SK-N-SH treated with all-trans-retinoic acid at 6 μM for 48 hours (cell line): ENCODE measurements around the gene ETNPPL.

ENCODE experiments used
- ATAC-seq: fragments of 200-7000 bp; cut with Tn5 transposase; 3 replicates; pipeline ENCODE4 v1.9.1; 2020; ENCODE audit warnings: mild to moderate bottlenecking, moderate library complexity
- ARNTL ChIP-seq: fragments of 450-650 bp; formaldehyde crosslinking; IDR thresholded peaks from 2 replicates; pipeline ENCODE4 v1.5.0; 2020; ENCODE audit warnings: low read depth, mild to moderate bottlenecking, moderate library complexity, borderline replicate concordance
- BACH2 ChIP-seq: fragments of 250-450 bp; sonication (Bioruptor Pico); IDR thresholded peaks from 2 replicates; pipeline ENCODE4 v1.9.0; 2021; ENCODE audit warnings: mild to moderate bottlenecking, borderline replicate concordance
- CSDC2 ChIP-seq: fragments of 250-450 bp; sonication (Bioruptor Pico); IDR thresholded peaks from 2 replicates; pipeline ENCODE4 v1.5.0; 2020; ENCODE audit warnings: mild to moderate bottlenecking, moderate library complexity
- ESRRG ChIP-seq: fragments of 250-450 bp; sonication (Bioruptor Pico); IDR thresholded peaks from 2 replicates; pipeline ENCODE4 v1.6.1; 2021; ENCODE audit warnings: mild to moderate bottlenecking
- GLIS3 ChIP-seq: fragments of 250-450 bp; sonication (Bioruptor Pico); IDR thresholded peaks from 2 replicates; pipeline ENCODE4 v1.5.0; 2020; ENCODE audit warnings: mild to moderate bottlenecking, moderate library complexity
- OSR1 ChIP-seq: fragments of 250-450 bp; sonication (Bioruptor Pico); IDR thresholded peaks from 2 replicates; pipeline ENCODE4 v1.8.0; 2022; ENCODE audit warnings: moderate library complexity, mild to moderate bottlenecking, inconsistent platforms
- PPARA ChIP-seq: fragments of 250-450 bp; sonication (Bioruptor Pico); IDR thresholded peaks from 2 replicates; pipeline ENCODE4 v1.5.0; 2020; ENCODE audit warnings: mild to moderate bottlenecking, borderline replicate concordance
- RARB ChIP-seq: fragments of 250-450 bp; sonication (Bioruptor Pico); IDR thresholded peaks from 2 replicates; pipeline ENCODE4 v1.8.0; 2021; ENCODE audit warnings: mild to moderate bottlenecking, moderate library complexity
- SNAI2 ChIP-seq: fragments of 250-450 bp; sonication (Bioruptor Pico); IDR thresholded peaks from 2 replicates; pipeline ENCODE4 v1.5.0; 2020; ENCODE audit warnings: mild to moderate bottlenecking, moderate library complexity
- TCF4 ChIP-seq: fragments of 250-450 bp; sonication (Bioruptor Pico); IDR thresholded peaks from 2 replicates; pipeline ENCODE4 v1.8.0; 2021; ENCODE audit warnings: mild to moderate bottlenecking, moderate library complexity, borderline replicate concordance
- TOX ChIP-seq: fragments of 250-450 bp; sonication (Bioruptor Pico); IDR thresholded peaks from 2 replicates; pipeline ENCODE4 v1.8.0; 2021; ENCODE audit warnings: mild to moderate bottlenecking, moderate library complexity, borderline replicate concordance
- ZC3H10 ChIP-seq: fragments of 250-450 bp; sonication (Bioruptor Pico); IDR thresholded peaks from 2 replicates; pipeline ENCODE4 v1.5.1; 2021; ENCODE audit warnings: mild to moderate bottlenecking, moderate library complexity
- ZFP3 ChIP-seq: fragments of 250-450 bp; sonication (Bioruptor Pico); IDR thresholded peaks from 2 replicates; pipeline ENCODE4 v1.5.0; 2020; ENCODE audit warnings: mild to moderate bottlenecking, moderate library complexity
- ZFP30 ChIP-seq: fragments of 450-650 bp; formaldehyde crosslinking; IDR thresholded peaks from 2 replicates; pipeline ENCODE4 v1.5.0; 2022; ENCODE audit warnings: mild to moderate bottlenecking, moderate library complexity
- ZNF565 ChIP-seq: fragments of 450-650 bp; formaldehyde crosslinking; conservative IDR thresholded peaks from 2 replicates; pipeline ENCODE4 v1.5.0; 2020; ENCODE audit warnings: low read depth, mild to moderate bottlenecking, moderate library complexity
- ZNF70 ChIP-seq: fragments of 450-650 bp; formaldehyde crosslinking; IDR thresholded peaks from 2 replicates; pipeline ENCODE4 v1.5.0; 2020; ENCODE audit warnings: mild to moderate bottlenecking, moderate library complexity
- ZNF8 ChIP-seq: fragments of 450-650 bp; formaldehyde crosslinking; IDR thresholded peaks from 2 replicates; pipeline ENCODE4 v1.5.0; 2020; ENCODE audit warnings: mild to moderate bottlenecking, moderate library complexity
- TF ChIP-seq, protein P1 (sequence below): fragments of 250-450 bp; sonication (Bioruptor Pico); IDR thresholded peaks from 2 replicates; pipeline ENCODE4 v1.8.0; 2020; ENCODE audit warnings: mild to moderate bottlenecking, moderate library complexity, borderline replicate concordance
- TF ChIP-seq, protein P2 (sequence below): fragments of 250-450 bp; sonication (Bioruptor Pico); IDR thresholded peaks from 2 replicates; pipeline ENCODE4 v1.5.1; 2020; ENCODE audit warnings: low read depth, mild to moderate bottlenecking, moderate library complexity
- TF ChIP-seq, protein P3 (sequence below): fragments of 250-450 bp; sonication (Bioruptor Pico); IDR thresholded peaks from 2 replicates; pipeline ENCODE4 v1.5.0; 2020; ENCODE audit warnings: mild to moderate bottlenecking, moderate library complexity
- TF ChIP-seq, protein P4 (sequence below): fragments of 250-450 bp; sonication (Bioruptor Pico); IDR thresholded peaks from 2 replicates; pipeline ENCODE4 v1.8.0; 2021; ENCODE audit warnings: low read depth, mild to moderate bottlenecking, moderate library complexity, borderline replicate concordance
- TF ChIP-seq, protein P5 (sequence below): fragments of 250-450 bp; sonication (Bioruptor Pico); IDR thresholded peaks from 2 replicates; pipeline ENCODE4 v1.5.1; 2021; ENCODE audit warnings: mild to moderate bottlenecking, moderate library complexity

The ETNPPL gene

DNA sequence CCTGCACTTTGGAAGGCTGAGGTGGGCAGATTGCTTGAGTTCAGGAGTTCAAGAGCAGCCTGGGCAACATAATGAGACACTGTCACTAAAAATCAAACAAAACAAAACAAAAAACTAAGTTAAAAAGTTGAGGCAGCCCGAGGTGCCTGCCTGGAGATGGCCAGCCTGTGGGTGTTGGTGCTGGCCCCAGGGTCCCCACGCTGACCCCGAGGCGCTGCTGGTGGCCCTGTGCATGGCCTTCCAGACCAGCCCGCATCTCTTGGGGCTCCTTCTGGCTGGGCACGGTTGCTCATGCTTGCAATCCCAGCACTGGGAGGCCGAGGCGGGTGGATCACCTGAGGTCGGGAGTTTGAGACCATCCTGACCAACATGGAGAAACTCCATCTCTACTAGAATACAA lies 4.4 kb downstream of the ETNPPL start:
- TF ChIP-seq ZFP3 (CRISPR knock-in tag): no peak
- TF ChIP-seq ZNF70 (CRISPR knock-in tag): no peak
- TF ChIP-seq ARNTL (CRISPR knock-in tag): no peak
- no peak for TF ChIP-seq TOX (CRISPR knock-in tag)
- TF ChIP-seq, protein P1, sequence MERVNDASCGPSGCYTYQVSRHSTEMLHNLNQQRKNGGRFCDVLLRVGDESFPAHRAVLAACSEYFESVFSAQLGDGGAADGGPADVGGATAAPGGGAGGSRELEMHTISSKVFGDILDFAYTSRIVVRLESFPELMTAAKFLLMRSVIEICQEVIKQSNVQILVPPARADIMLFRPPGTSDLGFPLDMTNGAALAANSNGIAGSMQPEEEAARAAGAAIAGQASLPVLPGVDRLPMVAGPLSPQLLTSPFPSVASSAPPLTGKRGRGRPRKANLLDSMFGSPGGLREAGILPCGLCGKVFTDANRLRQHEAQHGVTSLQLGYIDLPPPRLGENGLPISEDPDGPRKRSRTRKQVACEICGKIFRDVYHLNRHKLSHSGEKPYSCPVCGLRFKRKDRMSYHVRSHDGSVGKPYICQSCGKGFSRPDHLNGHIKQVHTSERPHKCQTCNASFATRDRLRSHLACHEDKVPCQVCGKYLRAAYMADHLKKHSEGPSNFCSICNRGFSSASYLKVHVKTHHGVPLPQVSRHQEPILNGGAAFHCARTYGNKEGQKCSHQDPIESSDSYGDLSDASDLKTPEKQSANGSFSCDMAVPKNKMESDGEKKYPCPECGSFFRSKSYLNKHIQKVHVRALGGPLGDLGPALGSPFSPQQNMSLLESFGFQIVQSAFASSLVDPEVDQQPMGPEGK: no peak
- no peak for TF ChIP-seq SNAI2
- no peak for TF ChIP-seq RARB (CRISPR knock-in tag)
- TF ChIP-seq, protein P2, sequence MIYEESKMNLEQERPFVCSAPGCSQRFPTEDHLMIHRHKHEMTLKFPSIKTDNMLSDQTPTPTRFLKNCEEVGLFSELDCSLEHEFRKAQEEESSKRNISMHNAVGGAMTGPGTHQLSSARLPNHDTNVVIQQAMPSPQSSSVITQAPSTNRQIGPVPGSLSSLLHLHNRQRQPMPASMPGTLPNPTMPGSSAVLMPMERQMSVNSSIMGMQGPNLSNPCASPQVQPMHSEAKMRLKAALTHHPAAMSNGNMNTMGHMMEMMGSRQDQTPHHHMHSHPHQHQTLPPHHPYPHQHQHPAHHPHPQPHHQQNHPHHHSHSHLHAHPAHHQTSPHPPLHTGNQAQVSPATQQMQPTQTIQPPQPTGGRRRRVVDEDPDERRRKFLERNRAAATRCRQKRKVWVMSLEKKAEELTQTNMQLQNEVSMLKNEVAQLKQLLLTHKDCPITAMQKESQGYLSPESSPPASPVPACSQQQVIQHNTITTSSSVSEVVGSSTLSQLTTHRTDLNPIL (CRISPR knock-in tag): no peak
- TF ChIP-seq ZFP30: no peak
- no peak for TF ChIP-seq ZNF565
- TF ChIP-seq, protein P3, sequence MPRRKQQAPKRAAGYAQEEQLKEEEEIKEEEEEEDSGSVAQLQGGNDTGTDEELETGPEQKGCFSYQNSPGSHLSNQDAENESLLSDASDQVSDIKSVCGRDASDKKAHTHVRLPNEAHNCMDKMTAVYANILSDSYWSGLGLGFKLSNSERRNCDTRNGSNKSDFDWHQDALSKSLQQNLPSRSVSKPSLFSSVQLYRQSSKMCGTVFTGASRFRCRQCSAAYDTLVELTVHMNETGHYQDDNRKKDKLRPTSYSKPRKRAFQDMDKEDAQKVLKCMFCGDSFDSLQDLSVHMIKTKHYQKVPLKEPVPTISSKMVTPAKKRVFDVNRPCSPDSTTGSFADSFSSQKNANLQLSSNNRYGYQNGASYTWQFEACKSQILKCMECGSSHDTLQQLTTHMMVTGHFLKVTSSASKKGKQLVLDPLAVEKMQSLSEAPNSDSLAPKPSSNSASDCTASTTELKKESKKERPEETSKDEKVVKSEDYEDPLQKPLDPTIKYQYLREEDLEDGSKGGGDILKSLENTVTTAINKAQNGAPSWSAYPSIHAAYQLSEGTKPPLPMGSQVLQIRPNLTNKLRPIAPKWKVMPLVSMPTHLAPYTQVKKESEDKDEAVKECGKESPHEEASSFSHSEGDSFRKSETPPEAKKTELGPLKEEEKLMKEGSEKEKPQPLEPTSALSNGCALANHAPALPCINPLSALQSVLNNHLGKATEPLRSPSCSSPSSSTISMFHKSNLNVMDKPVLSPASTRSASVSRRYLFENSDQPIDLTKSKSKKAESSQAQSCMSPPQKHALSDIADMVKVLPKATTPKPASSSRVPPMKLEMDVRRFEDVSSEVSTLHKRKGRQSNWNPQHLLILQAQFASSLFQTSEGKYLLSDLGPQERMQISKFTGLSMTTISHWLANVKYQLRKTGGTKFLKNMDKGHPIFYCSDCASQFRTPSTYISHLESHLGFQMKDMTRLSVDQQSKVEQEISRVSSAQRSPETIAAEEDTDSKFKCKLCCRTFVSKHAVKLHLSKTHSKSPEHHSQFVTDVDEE (CRISPR knock-in tag): no peak
- no peak for TF ChIP-seq TCF4 (CRISPR knock-in tag)
- TF ChIP-seq, protein P4, sequence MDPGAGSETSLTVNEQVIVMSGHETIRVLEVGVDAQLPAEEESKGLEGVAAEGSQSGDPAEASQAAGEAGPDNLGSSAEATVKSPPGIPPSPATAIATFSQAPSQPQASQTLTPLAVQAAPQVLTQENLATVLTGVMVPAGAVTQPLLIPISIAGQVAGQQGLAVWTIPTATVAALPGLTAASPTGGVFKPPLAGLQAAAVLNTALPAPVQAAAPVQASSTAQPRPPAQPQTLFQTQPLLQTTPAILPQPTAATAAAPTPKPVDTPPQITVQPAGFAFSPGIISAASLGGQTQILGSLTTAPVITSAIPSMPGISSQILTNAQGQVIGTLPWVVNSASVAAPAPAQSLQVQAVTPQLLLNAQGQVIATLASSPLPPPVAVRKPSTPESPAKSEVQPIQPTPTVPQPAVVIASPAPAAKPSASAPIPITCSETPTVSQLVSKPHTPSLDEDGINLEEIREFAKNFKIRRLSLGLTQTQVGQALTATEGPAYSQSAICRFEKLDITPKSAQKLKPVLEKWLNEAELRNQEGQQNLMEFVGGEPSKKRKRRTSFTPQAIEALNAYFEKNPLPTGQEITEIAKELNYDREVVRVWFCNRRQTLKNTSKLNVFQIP: no peak
- TF ChIP-seq ZNF8 (CRISPR knock-in tag): no peak
- TF ChIP-seq PPARA: no peak
- TF ChIP-seq OSR1: no peak
- TF ChIP-seq ESRRG: no peak
- TF ChIP-seq CSDC2 (CRISPR knock-in tag): no peak
- TF ChIP-seq, protein P5, sequence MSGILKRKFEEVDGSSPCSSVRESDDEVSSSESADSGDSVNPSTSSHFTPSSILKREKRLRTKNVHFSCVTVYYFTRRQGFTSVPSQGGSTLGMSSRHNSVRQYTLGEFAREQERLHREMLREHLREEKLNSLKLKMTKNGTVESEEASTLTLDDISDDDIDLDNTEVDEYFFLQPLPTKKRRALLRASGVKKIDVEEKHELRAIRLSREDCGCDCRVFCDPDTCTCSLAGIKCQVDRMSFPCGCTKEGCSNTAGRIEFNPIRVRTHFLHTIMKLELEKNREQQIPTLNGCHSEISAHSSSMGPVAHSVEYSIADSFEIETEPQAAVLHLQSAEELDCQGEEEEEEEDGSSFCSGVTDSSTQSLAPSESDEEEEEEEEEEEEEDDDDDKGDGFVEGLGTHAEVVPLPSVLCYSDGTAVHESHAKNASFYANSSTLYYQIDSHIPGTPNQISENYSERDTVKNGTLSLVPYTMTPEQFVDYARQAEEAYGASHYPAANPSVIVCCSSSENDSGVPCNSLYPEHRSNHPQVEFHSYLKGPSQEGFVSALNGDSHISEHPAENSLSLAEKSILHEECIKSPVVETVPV (CRISPR knock-in tag): no peak
- ATAC-seq: no peak

DNA sequence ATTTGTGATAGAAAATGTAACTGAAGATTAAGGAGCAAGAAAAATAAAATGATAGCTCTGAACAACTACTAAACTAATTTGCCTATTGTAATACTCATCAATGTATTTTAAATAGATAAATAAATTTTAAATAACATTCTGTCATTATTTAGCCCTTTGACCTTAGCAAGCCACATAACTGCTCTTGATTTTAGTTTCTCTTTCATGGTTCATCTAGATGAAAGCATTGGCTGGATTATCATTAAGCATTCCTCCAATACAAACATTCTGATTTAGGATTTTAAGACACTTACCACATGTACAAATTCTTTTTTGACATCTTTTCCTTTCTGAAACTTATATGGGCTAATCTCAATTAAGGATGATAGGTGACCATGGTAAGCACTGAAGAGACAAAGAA lies 8.5 kb downstream of the ETNPPL start:
- no peak for ATAC-seq
- TF ChIP-seq PPARA: no peak
- no peak for TF ChIP-seq ZFP30
- no peak for TF ChIP-seq ZFP3 (CRISPR knock-in tag)
- TF ChIP-seq, protein P1: no peak

DNA sequence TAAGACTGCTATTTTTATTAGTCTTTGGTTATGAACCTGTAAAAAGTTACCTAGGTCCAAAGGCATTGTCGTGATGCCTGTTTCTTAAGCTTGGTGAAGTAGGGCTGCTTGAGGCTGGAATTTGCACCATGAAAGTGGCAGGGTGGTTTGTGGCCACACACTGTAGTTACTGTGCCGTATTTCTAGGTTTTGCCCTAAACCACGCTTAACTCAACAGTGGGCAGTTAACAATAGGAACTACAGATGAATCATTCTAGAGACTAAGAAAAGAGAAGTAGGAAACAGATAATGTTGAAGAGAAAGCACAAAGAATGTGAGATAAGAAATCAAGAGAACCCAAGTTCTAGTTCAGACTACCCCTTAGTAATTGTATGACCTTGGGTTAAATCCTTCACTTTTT lies 11.5 kb downstream of the ETNPPL start:
- no peak for ATAC-seq
- TF ChIP-seq ZNF70 (CRISPR knock-in tag) (no peak), ZC3H10 (CRISPR knock-in tag) (no peak), ZNF8 (CRISPR knock-in tag) (no peak), TOX (CRISPR knock-in tag) (no peak), PPARA (no peak), BACH2 (CRISPR knock-in tag) (no peak), OSR1 (no peak), ARNTL (CRISPR knock-in tag) (no peak), SNAI2 (no peak), GLIS3 (CRISPR knock-in tag) (no peak), RARB (CRISPR knock-in tag) (no peak), TCF4 (CRISPR knock-in tag) (no peak)
- TF ChIP-seq, protein P4: no peak
- TF ChIP-seq, protein P3 (CRISPR knock-in tag): no peak
